OCI-M2 (cell line): ENCODE data around the gene ADD1.
A peak's percentile ranks its signal among the peaks of the same experiment; 100 is the strongest.

ENCODE experiments used
- DNase-seq: peaks from one replicate; lab custom pipeline; 2025; ENCODE audit not compliant: unreplicated experiment; lab: John Stamatoyannopoulos, UW

ADD1 gene

DNA sequence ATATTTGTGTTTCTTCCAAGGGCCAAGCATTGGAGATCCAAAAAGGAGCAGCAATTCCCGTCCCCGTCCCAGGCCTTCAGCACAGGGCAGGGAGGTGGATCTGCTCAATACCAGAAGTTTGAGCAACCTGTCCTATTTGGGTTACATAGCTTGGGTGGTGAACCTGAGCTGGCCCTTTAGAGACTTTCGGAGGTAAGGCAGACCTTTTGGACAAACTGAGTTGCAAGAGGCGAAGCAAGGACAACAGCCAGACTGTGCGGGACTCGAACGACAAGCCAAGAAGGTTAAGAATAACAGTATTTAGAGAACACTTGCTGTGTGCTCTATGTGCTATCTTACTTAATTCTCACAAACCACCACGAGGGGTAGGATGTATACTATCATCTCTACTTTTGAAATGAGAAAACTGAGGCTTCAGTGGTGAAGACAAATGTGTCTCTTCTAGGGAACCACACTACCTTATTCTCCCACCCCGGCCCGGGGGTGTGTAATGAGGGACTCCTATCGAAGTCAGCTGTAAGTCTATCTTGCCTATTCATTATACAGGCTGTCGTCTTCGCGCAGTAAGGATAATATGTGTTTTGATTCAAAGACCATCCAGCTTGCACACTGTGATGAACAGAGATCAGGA is 118.3 kb downstream of the ADD1 start:
- DNase-seq: no peak

DNA sequence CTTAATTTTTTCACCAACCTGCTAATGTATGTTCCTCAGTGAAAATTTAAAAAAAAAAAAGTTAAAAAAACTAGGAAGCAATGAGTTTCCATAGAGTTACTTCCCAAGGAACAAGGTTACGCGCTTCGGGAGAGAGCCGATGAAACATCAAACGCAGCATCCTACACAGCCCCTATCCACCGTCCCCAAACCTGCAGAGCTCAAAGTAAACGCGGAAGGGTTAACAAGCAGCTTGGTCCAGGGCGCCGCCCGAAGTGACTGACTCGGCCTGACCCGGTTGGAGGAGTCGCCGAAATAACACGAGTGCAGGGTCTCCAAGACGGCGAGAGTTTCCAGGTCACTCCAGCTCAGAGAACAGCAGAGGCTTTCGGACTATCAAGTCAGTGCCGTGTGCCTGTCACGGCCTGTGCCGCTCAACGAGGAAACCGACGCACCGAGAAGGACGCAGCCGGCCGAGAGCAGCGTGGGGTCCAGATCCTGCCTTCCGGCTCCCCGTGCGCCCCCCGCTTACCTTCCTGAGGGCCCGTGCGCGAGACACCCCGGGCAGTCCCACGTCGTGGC is 119.0 kb downstream of the ADD1 start:
- no peak for DNase-seq

DNA sequence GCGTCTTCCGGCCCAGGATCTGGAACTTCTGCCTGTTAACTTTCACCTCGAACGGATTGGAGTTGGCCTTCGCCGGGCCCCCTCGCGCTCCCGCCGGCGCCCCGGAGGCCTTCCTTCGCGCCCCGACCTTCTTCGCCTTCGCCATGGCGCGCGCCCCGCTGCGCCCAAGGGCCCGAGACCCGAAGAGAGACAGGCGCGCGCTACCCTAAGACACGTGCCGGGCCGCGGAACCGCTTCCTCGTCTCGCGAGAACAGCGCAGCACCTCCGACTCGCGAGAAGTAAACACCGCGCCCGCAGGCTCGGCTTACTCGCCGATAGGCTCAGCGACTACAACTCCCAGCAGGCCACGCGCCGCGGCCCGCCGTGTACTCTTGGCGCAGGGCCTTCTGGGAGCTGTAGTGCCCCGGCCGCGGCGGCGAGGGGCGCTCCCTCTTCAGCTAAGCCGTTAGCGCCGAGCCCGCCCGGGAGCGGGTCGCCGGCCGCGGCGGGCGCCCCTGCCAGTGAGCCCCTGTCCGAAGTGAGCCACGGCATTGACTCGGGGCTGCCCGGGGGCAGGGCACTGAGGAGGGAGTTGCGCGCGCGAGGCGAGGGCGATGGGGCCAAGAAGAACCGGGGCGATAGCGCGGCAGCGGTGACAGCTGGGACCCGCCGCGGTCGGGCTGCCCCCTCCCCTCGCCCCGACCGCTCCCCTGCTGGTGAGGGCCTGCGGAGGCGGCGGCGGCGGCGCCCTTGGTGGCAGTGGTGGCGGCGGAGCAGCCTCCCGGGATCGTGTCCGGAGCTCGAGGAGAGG is 119.7 kb downstream of the ADD1 start, which contains the start of the genes GRK4 and NOP14:
Gene GRK4, plus strand, starts transcription at position 397 of the 791 bp plus-strand sequence. CDS start 500 bp downstream, outside the sequence.
Gene NOP14, minus strand, starts transcription at position 232 of the 791 bp plus-strand sequence. Its CDS starts 87 bp downstream, at position 145.
- peak; percentile 56 for DNase-seq

DNA sequence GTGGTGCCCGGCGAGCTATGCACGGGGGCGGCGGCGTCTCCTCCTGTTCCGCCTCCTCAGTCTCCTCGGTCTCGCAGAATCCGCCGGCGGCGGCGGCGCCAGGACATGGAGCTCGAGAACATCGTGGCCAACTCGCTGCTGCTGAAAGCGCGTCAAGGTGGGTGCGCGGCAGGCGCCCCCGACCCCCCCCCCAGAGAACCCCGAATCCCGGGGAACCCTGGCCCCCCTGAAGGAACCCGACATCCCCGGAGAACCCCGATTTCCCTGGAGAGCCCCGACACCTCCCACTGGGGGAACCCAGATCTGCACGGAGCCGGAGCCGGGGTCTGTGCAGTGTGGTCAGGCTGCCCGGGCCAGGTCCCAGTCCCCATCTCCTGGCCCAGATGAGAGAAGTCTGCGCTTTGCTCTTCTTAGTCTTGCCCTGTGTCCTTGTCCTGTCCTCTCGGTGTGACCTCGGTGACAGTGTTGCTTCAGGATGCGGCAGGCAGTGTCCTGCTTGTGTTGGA is 120.4 kb downstream of the ADD1 start:
- no peak for DNase-seq

DNA sequence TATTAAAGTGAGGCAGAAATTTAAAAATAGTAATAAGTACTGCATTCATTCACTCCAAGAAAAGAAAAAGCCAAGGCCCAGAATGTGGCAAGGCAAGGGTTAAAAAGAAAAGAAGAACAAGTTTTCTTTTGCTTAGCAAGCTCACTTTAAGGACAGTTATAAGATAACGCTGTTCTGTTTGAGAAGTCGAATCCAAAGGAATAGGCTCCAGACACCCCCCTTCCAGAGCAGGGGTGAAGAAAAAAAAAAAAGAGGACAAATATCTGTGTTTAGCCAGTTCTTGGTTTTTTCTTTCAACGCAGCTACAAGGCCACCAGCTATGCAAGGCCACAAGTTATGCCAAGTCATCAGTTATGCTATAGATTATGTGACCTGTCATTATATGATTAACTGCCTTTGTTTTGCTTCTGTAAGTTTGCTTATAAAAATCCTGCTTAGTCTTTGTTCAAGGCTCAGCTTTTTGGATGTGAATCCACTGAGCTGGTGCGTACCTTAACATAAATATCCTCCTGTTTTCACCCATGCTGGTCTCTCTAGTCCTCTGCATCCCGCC is 121.1 kb downstream of the ADD1 start:
- no peak for DNase-seq

DNA sequence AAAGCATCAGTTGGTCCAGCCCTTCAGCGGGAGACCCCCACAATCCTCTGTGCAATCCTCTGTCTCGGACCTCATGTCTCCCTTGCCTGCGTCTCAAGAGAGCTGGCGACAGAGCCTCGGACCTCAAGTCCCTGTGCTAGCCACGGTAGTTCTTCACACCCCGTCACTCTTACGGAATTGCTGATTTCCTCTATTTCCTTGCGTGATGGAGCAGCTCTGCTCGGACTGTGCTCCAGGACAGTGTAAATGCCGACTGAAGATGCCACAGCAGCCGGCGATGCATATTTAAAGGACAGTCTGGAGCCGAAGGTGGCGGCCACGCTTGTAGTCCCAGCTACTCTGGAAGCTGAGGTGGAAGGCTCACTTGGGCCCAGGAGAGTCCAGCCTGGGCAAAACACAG is 121.6 kb downstream of the ADD1 start:
- DNase-seq: no peak

DNA sequence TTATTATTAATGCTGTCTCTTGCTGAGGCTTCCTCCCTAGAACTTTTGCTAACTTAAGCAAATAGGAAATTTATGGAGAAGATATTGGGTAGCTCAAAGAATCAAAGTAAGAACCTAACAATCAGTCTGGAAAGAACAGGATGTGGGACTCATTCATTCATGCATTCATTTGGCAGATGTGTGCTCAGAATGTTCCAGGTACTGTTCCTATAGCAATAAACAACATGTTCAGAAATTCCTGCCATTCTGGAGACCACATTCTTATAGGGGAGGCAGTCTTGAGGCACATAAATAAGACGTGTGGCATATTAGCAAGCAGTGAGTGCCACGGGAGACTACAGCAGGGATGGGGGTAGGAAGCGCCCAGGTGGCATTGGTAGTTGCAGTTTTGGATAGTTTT is 124.7 kb downstream of the ADD1 start:
- DNase-seq: no peak

DNA sequence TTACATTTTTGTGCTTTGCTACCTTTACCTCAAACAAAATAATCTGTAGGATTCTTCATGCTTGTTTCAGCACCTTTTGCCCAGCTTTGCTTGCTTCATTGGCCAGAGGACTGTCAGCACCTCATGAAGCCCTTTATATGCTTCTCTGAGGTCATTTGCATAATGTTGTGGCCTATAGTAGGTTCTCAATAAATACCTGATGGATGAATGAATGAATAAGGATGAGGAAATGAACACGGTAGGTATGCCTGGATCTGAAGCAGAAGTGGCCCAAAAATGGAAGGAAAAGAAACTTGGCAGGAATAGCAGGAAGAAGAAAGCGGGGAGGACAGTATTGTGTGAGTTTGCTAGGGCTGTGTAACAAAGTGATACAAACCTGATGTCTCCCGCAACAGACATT is 127.6 kb downstream of the ADD1 start:
- DNase-seq: no peak

DNA sequence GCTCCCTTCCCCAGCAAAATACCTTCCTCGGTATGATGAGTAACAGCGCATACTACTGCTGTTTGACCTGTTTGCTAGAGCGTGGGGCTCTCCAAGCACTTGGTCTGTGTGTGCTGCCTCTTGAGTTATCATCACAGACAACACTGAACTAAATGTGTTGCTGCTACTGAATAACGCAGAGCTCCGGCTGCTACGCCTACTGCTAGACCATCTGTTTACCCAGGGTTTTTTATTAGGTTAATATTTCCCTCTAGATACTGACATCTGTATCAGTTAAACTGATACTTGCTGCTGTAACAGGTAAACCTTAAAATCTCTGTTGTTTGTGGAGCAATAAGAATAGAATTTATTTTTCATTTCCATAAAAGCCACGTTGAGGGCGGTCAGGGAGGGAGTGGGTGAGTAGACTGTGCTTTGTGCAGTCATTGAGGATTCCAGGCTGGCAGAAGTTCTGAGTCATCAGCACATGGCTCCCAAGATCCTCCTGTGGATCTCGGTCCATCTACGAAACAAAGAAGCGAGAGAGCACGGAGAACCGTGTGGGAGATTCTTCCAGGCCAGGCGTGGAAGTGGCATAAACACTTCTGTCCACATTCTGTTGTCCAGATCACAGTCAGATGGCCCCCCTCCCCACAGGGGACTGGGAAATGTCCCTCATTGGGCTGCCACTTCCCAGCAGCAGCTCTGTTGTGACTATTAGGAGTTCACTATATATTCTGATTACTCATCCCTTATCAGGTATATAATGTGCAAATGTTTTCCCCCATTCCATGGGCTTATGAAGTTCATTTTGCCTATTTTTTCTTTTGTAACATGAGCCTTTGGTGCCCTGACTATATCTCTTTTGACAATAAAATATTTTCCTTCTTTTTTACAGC is 133.8 kb downstream of the ADD1 start:
- DNase-seq: no peak
